GM23248 (cell line): Measurements from ENCODE around the gene CCN2. TPM values are rescaled to one million over a fixed set of nuclear protein-coding genes. Genes with fewer than 3 reads are reported as not detected.
A peak's percentile ranks its signal among the peaks of the same experiment; 100 is the strongest.

ENCODE experiments used
- DNase-seq: peaks from one replicate; pipeline ENCODE4 v3.0.0-alpha.2; 2015
- H2AFZ ChIP-seq: fragments of 200-600 bp; sonication (generic); 2 replicates; pipeline ENCODE4 v1.6.1; 2016; ENCODE audit warnings: antibody characterized with exemption
- H3F3A ChIP-seq: fragments of 200-600 bp; sonication (generic); 2 replicates; pipeline ENCODE4 v1.6.1; 2016; ENCODE audit warnings: mild to moderate bottlenecking, antibody characterized with exemption, mixed run types; ENCODE audit not compliant: insufficient read depth
- H3K27ac ChIP-seq: fragments of 200-600 bp; sonication (generic); 2 replicates; pipeline ENCODE4 v1.5.1; 2016; ENCODE audit warnings: mild to moderate bottlenecking
- H3K27me3 ChIP-seq: fragments of 200-600 bp; sonication (generic); replicated peaks from 2 replicates; pipeline ENCODE4 v1.6.1; 2016; ENCODE audit warnings: mild to moderate bottlenecking; ENCODE audit not compliant: insufficient read depth
- H3K36me3 ChIP-seq: fragments of 200-600 bp; sonication (generic); 2 replicates; pipeline ENCODE4 v1.6.1; 2016; ENCODE audit warnings: low read depth, mild to moderate bottlenecking
- H3K4me1 ChIP-seq: fragments of 200-600 bp; sonication (generic); 2 replicates; pipeline ENCODE4 v1.6.1; 2016; ENCODE audit warnings: mild to moderate bottlenecking; ENCODE audit not compliant: insufficient read depth
- H3K4me2 ChIP-seq: fragments of 200-600 bp; sonication (generic); one replicate; pipeline ENCODE4 v1.6.1; 2016; ENCODE audit warnings: mild to moderate bottlenecking; ENCODE audit not compliant: unreplicated experiment
- H3K4me3 ChIP-seq: fragments of 200-600 bp; sonication (generic); 2 replicates; pipeline ENCODE4 v1.5.1; 2016; ENCODE audit warnings: mild to moderate bottlenecking
- H3K79me2 ChIP-seq: fragments of 200-600 bp; sonication (generic); 2 replicates; pipeline ENCODE4 v1.6.1; 2016; ENCODE audit warnings: mild to moderate bottlenecking; ENCODE audit not compliant: insufficient read depth
- H3K9ac ChIP-seq: fragments of 200-600 bp; sonication (generic); 2 replicates; pipeline ENCODE4 v1.6.1; 2016; ENCODE audit warnings: mild to moderate bottlenecking
- H3K9me2 ChIP-seq: fragments of 200-600 bp; sonication (generic); 2 replicates; pipeline ENCODE4 v1.6.1; 2016; ENCODE audit warnings: mixed run types, mild to moderate bottlenecking, moderate library complexity; ENCODE audit not compliant: insufficient read depth
- H3K9me3 ChIP-seq: fragments of 200-600 bp; sonication (generic); one replicate; pipeline ENCODE4 v1.6.1; 2017; ENCODE audit warnings: low read depth
- H4K20me1 ChIP-seq: fragments of 200-600 bp; sonication (generic); 2 replicates; pipeline ENCODE4 v1.6.0; 2016; ENCODE audit not compliant: insufficient read depth
- EZH2 ChIP-seq: fragments of 200-600 bp; sonication (generic); IDR thresholded peaks from 2 replicates; pipeline ENCODE4 v1.6.1; 2018; ENCODE audit warnings: antibody characterized with exemption, mild to moderate bottlenecking; ENCODE audit not compliant: insufficient read depth, poor library complexity, severe bottlenecking
- EZH2phosphoT487 ChIP-seq: fragments of 200-600 bp; sonication (generic); IDR thresholded peaks from 2 replicates; pipeline ENCODE4 v1.6.1; 2018; ENCODE audit warnings: antibody characterized with exemption, moderate library complexity, mild to moderate bottlenecking, low read depth; ENCODE audit not compliant: insufficient read depth
- WGBS, 2 experiments: methylation state at CpG; one replicate each; pipeline ENCODE4 v1.1.6; 2015 to 2017; ENCODE audit warnings: low lambda C conversion rate in 2 of 2, low coverage in 1 of 2; ENCODE audit errors: missing lambda C conversion rate in 2 of 2; 5-methylcytosine and 5-hydroxymethylcytosine counted together
- in situ Hi-C: fragments of 300-500 bp; cut with MboI; formaldehyde crosslinking; loops from 2 replicates; pipeline ENCODE4 v1.15.0; 2020
- polyA plus RNA-seq: library from polyadenylated mRNA; unstranded; fragments of >200 nt; fragmentation: Nextera tagmentation; extraction: Ambion mirVana; gene quantifications from 2 replicates; pipeline ENCODE4 v1.2.1, GENCODE V29; 2016
- total RNA-seq: library from RNA; depleted of rRNA; stranded (reverse); fragments of >200 nt; shearing (Covaris generic); gene quantifications from 2 replicates; pipeline ENCODE4 v1.2.3, GENCODE V29; 2014

CCN2 gene
- total and polyA plus RNA-seq, 2 experiments from 2014 or later: 410 to 1,647 TPM

DNA sequence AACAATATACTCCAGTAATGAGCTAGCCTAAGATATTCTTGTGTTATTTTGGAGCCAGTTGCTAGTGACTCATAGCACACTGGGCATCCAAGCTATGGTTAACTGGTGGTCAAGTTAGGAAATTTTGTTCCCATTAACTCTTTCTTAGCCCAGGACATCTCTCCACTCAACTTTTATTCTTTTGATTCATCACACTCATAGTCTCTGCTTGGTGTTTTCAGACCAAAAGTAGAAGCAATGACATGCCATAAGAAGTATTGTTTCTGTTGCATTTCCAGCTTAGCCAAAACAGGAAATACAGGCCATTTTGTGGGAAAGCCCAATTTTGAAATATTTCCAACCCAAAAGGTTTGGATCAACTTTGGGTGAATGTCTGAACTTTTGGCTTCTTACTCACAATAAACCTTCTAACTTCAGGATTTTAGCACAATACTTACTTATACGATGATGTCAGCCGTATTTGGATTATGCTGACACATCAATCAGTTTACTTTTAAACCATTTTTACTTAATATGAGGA lies 31.6 kb upstream of the CCN2 start:
- 0 out of 2 replicates have a peak overlapping the region, but pooled peaks have one; percentile 2 for H2AFZ ChIP-seq
- peaks cover 44% of the 10 kb centered on the region for H3K4me1 ChIP-seq
- H3K27ac ChIP-seq: peak overlapping the region; percentile 51
- in situ Hi-C loops: no loop called here
- H4K20me1 ChIP-seq: no peaks in the 10 kb centered on the region
- no peaks in the 10 kb centered on the region for H3K9me3 ChIP-seq
- H3K36me3 ChIP-seq: no peaks in the 10 kb centered on the region
- no peak for TF ChIP-seq EZH2phosphoT487
- TF ChIP-seq EZH2: no peak
- no peaks in the 10 kb centered on the region for H3K27me3 ChIP-seq
- no peaks in the 10 kb centered on the region for H3K79me2 ChIP-seq
- DNase-seq: peak; percentile 86
- H3K9me2 ChIP-seq: no peaks in the 10 kb centered on the region
- peak overlapping the region; percentile 56 for H3K4me2 ChIP-seq
- H3K4me3 ChIP-seq: peak overlapping the region; percentile 1; the same call in 1 of the 2 replicates
- 52 to 62% methylated on average over 2 of the region's 2 CpGs for WGBS, 2 experiments
- H3F3A ChIP-seq: peaks cover 47% of the 10 kb centered on the region
- no peak overlapping the region for H3K9ac ChIP-seq

DNA sequence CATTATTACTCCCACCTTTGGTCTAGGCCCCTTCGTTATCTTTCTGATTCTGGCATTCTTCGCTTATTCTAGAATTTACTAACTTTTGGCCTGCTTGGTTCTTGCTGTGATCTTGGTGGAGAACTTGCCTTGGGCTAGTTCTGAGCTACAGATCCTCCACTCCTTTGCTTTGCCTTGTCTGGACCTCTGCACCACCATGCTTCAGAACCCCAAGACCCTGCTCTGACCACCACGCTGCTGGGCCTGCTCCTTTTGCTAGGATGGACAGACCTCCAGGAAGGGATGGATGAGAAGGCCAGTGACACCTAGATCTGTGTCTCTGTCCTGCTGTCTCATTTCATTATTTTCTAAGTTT lies 30.4 kb upstream of the CCN2 start:
- H4K20me1 ChIP-seq: no peaks in the 10 kb centered on the region
- WGBS, 2 experiments: 93 to 98% methylated on average over 3 of the region's 3 CpGs
- H3K4me3 ChIP-seq: no peak overlapping the region
- H2AFZ ChIP-seq: no peak overlapping the region
- no peak for TF ChIP-seq EZH2
- no peak for TF ChIP-seq EZH2phosphoT487
- no peaks in the 10 kb centered on the region for H3K27me3 ChIP-seq
- no peaks in the 10 kb centered on the region for H3K9me2 ChIP-seq
- H3K4me1 ChIP-seq: peaks cover 44% of the 10 kb centered on the region
- no peak for DNase-seq
- in situ Hi-C loops: no loop called here
- no peaks in the 10 kb centered on the region for H3K79me2 ChIP-seq
- no peak overlapping the region for H3K27ac ChIP-seq
- H3K9ac ChIP-seq: no peak overlapping the region
- no peak overlapping the region for H3K4me2 ChIP-seq
- H3K36me3 ChIP-seq: no peaks in the 10 kb centered on the region
- H3F3A ChIP-seq: peaks cover 47% of the 10 kb centered on the region
- H3K9me3 ChIP-seq: no peaks in the 10 kb centered on the region

DNA sequence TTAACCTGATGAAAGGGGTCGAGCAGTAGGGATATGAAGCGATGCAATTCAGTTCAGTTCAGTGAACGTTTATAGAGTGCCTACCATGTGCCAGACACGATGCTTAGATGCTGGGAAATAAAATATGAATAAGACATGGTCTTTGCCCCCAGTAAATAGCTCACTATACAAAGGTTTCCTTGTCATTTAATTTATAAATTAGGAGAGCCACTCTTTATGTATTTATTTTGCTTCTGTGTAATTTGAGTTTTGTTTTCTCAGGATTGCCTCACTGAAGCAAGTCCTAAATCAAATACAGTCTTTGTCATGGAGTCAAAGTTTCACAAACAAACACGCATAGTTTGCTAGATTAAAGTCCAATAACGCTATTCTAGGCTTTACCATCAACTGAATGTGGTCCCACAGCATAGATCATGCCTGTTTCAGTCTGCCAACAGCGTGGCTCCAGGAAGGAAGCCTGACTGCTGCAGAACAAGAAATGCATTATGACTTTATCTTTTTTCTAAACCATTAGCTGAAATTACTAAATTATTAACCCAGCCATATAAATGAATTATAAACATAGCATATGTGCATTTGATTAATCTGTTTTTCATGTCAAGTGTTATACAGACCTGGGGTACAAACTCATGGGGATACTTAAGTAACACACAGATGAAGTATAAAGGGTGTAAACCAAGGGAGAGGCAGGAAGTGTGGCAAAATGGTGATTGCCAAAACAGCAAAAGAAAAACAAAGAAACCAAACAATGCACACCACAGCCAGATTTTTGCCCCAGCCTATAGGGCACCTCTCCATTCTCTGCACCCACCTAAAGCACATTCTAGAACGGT lies 29.8 kb upstream of the CCN2 start:
- Histone ChIP-seq H2AFZ (no peak overlapping the region), H3K9me2 (no peaks in the 10 kb centered on the region), H3K9me3 (no peaks in the 10 kb centered on the region), H3K36me3 (no peaks in the 10 kb centered on the region), H4K20me1 (no peaks in the 10 kb centered on the region), H3K4me2 (peak overlapping the region; percentile 54), H3F3A (peaks cover 47% of the 10 kb centered on the region), H3K4me3 (no peak overlapping the region), H3K9ac (no peak overlapping the region), H3K4me1 (peaks cover 44% of the 10 kb centered on the region), H3K27me3 (no peaks in the 10 kb centered on the region), H3K79me2 (no peaks in the 10 kb centered on the region), H3K27ac (peak overlapping the region; percentile 32; the same call in 1 of the 2 replicates)
- no peak for TF ChIP-seq EZH2phosphoT487
- in situ Hi-C loops: no loop called here
- 66 to 73% methylated on average over 8 of the region's 8 CpGs for WGBS, 2 experiments
- DNase-seq: no peak

DNA sequence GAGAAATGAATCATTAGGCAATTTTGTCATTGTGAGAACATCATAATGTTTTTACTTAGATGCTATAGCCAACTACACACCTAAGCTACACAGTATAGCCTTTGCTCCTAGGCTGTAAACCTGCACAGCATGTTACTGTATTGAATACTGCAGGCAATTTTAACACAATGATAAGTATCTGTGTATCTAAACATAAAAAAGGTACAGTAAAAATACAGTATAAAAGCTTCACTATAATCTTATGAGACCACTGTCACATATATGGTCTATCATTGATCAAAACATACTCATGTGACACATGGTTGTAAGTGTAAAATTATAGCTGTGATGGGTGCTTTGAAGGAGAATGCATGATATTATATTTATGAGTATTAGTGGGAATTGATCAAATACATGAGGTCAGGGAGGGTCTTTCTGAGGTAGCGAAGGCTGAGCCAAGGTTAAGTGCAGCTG lies 29.2 kb upstream of the CCN2 start:
- WGBS, 2 experiments: 100% methylated on average over 1 of the region's 1 CpG
- Histone ChIP-seq H3F3A (peaks cover 47% of the 10 kb centered on the region), H4K20me1 (no peaks in the 10 kb centered on the region), H3K79me2 (no peaks in the 10 kb centered on the region), H3K27ac (peak overlapping the region; percentile 32), H2AFZ (no peak overlapping the region), H3K9me2 (no peaks in the 10 kb centered on the region), H3K27me3 (no peaks in the 10 kb centered on the region), H3K4me3 (no peak overlapping the region), H3K36me3 (no peaks in the 10 kb centered on the region), H3K4me2 (peak overlapping the region; percentile 54), H3K4me1 (peaks cover 44% of the 10 kb centered on the region), H3K9ac (no peak overlapping the region), H3K9me3 (no peaks in the 10 kb centered on the region)
- no peak for TF ChIP-seq EZH2
- no peak for TF ChIP-seq EZH2phosphoT487
- no peak for DNase-seq
- in situ Hi-C loops: no loop called here
